ENCODE measurements around the gene NTN5.
"Not testable (repeated sequence)": the region's sequence is repeated elsewhere in the genome, so short reads cannot be mapped to it uniquely, and the experiment has no call there.

The NTN5 gene

GRCh38 chr19:48672994-48673393 is at the start of gene NTN5:
TSS of gene NTN5 (minus strand) at chr19:48673017. CDS start at chr19:48670986, 2,031 bp downstream.
- no peak for DNase-seq (ENCODE audit: low read depth)

GRCh38 chr19:48722196-48722708 is 49.4 kb upstream of the NTN5 start:
- no peak for DNase-seq (ENCODE audit: low read depth)

GRCh38 chr19:48720613-48721296 is 47.9 kb upstream of the NTN5 start:
- DNase-seq (ENCODE audit: low read depth): peak; percentile 100

GRCh38 chr19:48720251-48720612 is 47.4 kb upstream of the NTN5 start:
- no peak for DNase-seq (ENCODE audit: low read depth)

- DNase-seq (ENCODE audit: low read depth): no peak
Measured at GRCh38 chr19:48719263-48720171, 46.7 kb upstream of the NTN5 start, which contains the start of gene MAMSTR. TSS of gene MAMSTR (minus strand) at chr19:48719725. CDS start at chr19:48719031, 694 bp downstream.

- DNase-seq (ENCODE audit: low read depth): no peak
Measured at GRCh38 chr19:48718711-48719231, 46.0 kb upstream of the NTN5 start.

- DNase-seq (ENCODE audit: low read depth): not testable (repeated sequence)
Measured at GRCh38 chr19:48718106-48718505, 45.3 kb upstream of the NTN5 start.

GRCh38 chr19:48716562-48717291 is 43.9 kb upstream of the NTN5 start:
- DNase-seq (ENCODE audit: low read depth): peak; percentile 32

GRCh38 chr19:48715681-48716171 is 42.9 kb upstream of the NTN5 start:
- no peak for DNase-seq (ENCODE audit: low read depth)

- no peak for DNase-seq (ENCODE audit: low read depth)
Measured at GRCh38 chr19:48714759-48715675, 42.2 kb upstream of the NTN5 start.

- peak; percentile 99 for DNase-seq (ENCODE audit: low read depth)
Measured at GRCh38 chr19:48713864-48714755, 41.3 kb upstream of the NTN5 start.

GRCh38 chr19:48713041-48713863 is 40.4 kb upstream of the NTN5 start:
- DNase-seq (ENCODE audit: low read depth): no peak

- no peak for DNase-seq (ENCODE audit: low read depth)
Measured at GRCh38 chr19:48711106-48711662, 38.4 kb upstream of the NTN5 start.

- no peak for DNase-seq (ENCODE audit: low read depth)
Measured at GRCh38 chr19:48708471-48708870, 35.7 kb upstream of the NTN5 start.

- DNase-seq (ENCODE audit: low read depth): no peak
Measured at GRCh38 chr19:48705431-48705830, 32.6 kb upstream of the NTN5 start.

GRCh38 chr19:48703316-48703715 is 30.5 kb upstream of the NTN5 start:
- DNase-seq (ENCODE audit: low read depth): no peak

GRCh38 chr19:48702701-48703100 is 29.9 kb upstream of the NTN5 start:
- DNase-seq (ENCODE audit: low read depth): no peak

GRCh38 chr19:48698046-48698445 is 25.2 kb upstream of the NTN5 start:
- DNase-seq (ENCODE audit: low read depth): peak; percentile 51
